Left lung (tissue), 10 donors: ENCODE measurements around the gene BBS7. TPM values are rescaled to one million over a fixed set of nuclear protein-coding genes. Genes with fewer than 3 reads are reported as not detected.

Experiments used
- ATAC-seq: fragments of 200-7000 bp; cut with Tn5 transposase; one replicate; pipeline ENCODE4 v1.9.1; 2020; ENCODE audit warnings: moderate library complexity
- DNase-seq, 4 donors: peaks; one replicate each; pipeline ENCODE4 v3.0.0-alpha.2; 2013 to 2020
- H3K27ac ChIP-seq, 2 donors: fragments of 200-600 bp; sonication (generic) in 1 of 2; one replicate each; pipeline versions ENCODE4 v1.5.0 to v1.8.0; 2020 to 2021
- H3K27me3 ChIP-seq, 2 donors: fragments of 200-600 bp; sonication (generic) in 1 of 2; one replicate each; pipeline versions ENCODE4 v1.5.0 to v1.8.0; 2020 to 2021
- H3K36me3 ChIP-seq, 2 donors: fragments of 200-600 bp; sonication (generic) in 1 of 2; one replicate each; pipeline versions ENCODE4 v1.5.0 to v1.8.0; 2020 to 2021
- H3K4me1 ChIP-seq, 2 donors: fragments of 200-600 bp; one replicate each; pipeline ENCODE4 v1.8.0; 2021
- H3K4me3 ChIP-seq, 2 donors: fragments of 200-600 bp; sonication (generic) in 1 of 2; one replicate each; pipeline versions ENCODE4 v1.5.0 to v1.8.0; 2020 to 2021; ENCODE audit warnings: mild to moderate bottlenecking in 1 of 2
- H3K9me3 ChIP-seq, 2 donors: fragments of 200-600 bp; sonication (generic) in 1 of 2; one replicate each; pipeline versions ENCODE4 v1.5.0 to v1.8.0; 2020 to 2021
- intact Hi-C, 2 donors: fragments of 100-400 bp; cut with DNase I; formaldehyde crosslinking; loops; one replicate each; pipeline versions ENCODE4 v1.11.2 to v1.14.2; 2022
- polyA plus RNA-seq, 6 donors: library from polyadenylated mRNA; unstranded; fragments of 120-200 nt; gene quantifications; one replicate each; pipeline ENCODE4 v1.2.1, GENCODE V29; 2013; ENCODE audit not compliant: insufficient read length in 6 of 6
- total RNA-seq, 2 donors: library from RNA; stranded (reverse); fragmentation: NEBNext Ultra II Directional; extraction: Animal tissue kit (Norgen Biotek cat#: 25700); gene quantifications; one replicate each; pipeline ENCODE4 v1.2.1, GENCODE V29; 2021
- TF ChIP-seq, protein P1 (sequence below), 2 donors: fragments of 200-600 bp; sonication (generic) in 1 of 2; IDR thresholded peaks; one replicate each; pipeline versions ENCODE4 v1.5.0 to v1.8.0; 2021; ENCODE audit warnings: antibody characterized with exemption in 2 of 2
- donor health status: DM: no; HTN: yes; CAD: no.
- donor health status: DM: no; HTN: no; CAD: no.

BBS7 gene
- total and polyA plus RNA-seq, 8 donors: 12.5 to 32.6 (median 28.5) TPM

DNA sequence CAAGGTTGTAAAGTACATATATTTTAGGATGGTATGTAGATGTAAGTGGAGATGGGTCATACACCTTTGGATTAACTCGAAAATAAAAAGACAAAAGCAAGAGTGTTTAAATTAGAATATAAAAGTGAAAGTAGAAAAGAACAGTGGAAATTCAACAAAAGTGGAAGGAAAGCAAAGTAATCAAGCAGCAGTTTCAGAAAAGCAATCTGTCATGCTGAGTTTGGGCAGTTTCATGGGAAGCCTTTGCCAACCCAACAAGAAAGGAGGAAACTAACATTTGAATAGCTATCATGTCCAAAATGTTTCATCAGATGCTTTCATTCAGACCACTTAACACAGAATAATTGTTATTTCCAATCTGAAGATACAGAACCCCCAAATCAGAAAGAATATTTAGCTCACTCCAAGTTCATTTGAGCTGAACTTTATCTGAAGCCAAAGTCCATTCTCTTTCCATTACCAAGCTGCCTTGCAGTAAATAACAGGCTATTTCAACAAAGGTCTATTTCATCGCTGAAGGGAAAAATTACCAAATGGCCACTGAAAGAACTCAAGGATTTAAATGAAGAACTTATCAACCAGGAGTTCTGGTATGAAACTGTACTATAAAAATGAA lies 71.0 kb downstream of the BBS7 start:
- intact Hi-C loops: no loop called here
- no peak for DNase-seq
- no peak overlapping the region for H3K4me3 ChIP-seq
- no peak for ATAC-seq
- H3K27me3 ChIP-seq: no peaks in the 10 kb centered on the region
- TF ChIP-seq, protein P1, sequence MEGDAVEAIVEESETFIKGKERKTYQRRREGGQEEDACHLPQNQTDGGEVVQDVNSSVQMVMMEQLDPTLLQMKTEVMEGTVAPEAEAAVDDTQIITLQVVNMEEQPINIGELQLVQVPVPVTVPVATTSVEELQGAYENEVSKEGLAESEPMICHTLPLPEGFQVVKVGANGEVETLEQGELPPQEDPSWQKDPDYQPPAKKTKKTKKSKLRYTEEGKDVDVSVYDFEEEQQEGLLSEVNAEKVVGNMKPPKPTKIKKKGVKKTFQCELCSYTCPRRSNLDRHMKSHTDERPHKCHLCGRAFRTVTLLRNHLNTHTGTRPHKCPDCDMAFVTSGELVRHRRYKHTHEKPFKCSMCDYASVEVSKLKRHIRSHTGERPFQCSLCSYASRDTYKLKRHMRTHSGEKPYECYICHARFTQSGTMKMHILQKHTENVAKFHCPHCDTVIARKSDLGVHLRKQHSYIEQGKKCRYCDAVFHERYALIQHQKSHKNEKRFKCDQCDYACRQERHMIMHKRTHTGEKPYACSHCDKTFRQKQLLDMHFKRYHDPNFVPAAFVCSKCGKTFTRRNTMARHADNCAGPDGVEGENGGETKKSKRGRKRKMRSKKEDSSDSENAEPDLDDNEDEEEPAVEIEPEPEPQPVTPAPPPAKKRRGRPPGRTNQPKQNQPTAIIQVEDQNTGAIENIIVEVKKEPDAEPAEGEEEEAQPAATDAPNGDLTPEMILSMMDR (IDR thresholded peaks at IDR 0.05): no peak
- peak overlapping the region in 1 of 2 donors; percentile 91 for H3K27ac ChIP-seq
- H3K9me3 ChIP-seq: no peaks in the 10 kb centered on the region
- peaks cover 4 to 27% of the 10 kb centered on the region in 2 donors for H3K4me1 ChIP-seq
- H3K36me3 ChIP-seq: peaks cover 0 to 18% of the 10 kb centered on the region in 2 donors

DNA sequence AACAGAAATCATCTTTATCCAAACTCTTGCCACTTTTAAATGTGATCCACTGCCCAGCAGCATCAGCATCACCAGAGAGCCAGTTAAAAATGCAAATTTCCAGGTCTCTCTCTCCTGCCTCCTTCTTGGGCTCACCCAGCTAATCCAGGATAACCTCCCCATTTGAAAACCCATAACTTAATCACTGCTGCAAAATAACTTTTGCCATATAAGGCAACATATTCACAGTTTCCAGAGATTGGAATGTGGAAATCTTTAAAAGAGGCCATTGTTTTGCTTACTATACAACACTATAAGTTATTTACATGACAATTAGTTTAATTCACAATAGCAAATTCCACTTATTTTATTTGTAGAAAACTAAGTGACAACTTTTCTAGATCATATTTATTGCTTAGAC lies 74.0 kb downstream of the BBS7 start:
- H3K4me3 ChIP-seq: no peak overlapping the region
- ATAC-seq: no peak

DNA sequence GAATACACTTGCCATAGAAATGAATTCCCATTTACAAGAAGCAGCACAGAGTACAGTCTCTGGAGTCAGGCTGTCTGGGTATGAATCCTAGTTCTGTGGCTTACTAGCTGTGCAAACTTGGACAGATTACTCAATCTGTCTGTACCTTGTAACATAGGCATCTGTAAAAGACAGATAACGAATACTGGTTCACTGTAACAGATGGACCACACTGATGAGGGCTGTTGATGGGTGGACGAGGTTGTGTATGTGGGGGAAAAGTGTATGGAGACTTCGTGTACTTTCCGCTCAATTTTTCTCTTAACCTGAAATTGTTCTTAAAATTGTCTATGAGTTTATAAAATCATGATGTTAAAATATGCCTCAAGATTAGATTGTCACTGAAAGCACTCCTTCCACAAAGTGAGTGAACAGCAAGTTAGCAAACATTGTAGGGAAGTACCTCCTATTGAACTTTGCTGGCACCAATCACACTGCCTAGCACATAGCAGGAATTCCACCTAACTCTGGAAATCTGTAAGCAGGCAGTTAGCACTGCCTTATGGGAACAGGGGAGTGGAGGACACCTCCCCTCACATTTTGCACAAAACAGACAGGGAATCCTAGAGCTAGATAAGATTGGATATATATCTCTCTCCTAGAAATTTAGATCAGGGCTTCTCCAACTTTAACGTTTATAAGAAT lies 75.6 kb downstream of the BBS7 start:
- peaks cover 0 to 5% of the 10 kb centered on the region in 2 donors for H3K4me1 ChIP-seq
- peak in 1 of 4 donors; percentile 19 for DNase-seq
- H3K27me3 ChIP-seq: no peaks in the 10 kb centered on the region
- TF ChIP-seq, protein P1 (IDR thresholded peaks at IDR 0.05): no peak
- no peak overlapping the region for H3K4me3 ChIP-seq
- H3K9me3 ChIP-seq: no peaks in the 10 kb centered on the region
- no peak overlapping the region for H3K27ac ChIP-seq
- intact Hi-C loops: no loop called here
- H3K36me3 ChIP-seq: no peaks in the 10 kb centered on the region
- peak; percentile 87 for ATAC-seq

More for the DNA sequence above, 74.0 kb downstream of the BBS7 start:
- Histone ChIP-seq H3K36me3 (no peaks in the 10 kb centered on the region), H3K27ac (no peak overlapping the region), H3K27me3 (no peaks in the 10 kb centered on the region), H3K4me1 (peaks cover 0 to 14% of the 10 kb centered on the region in 2 donors), H3K9me3 (no peaks in the 10 kb centered on the region)
- no peak for DNase-seq
- TF ChIP-seq, protein P1 (IDR thresholded peaks at IDR 0.05): no peak
- intact Hi-C loops: no loop called here

DNA sequence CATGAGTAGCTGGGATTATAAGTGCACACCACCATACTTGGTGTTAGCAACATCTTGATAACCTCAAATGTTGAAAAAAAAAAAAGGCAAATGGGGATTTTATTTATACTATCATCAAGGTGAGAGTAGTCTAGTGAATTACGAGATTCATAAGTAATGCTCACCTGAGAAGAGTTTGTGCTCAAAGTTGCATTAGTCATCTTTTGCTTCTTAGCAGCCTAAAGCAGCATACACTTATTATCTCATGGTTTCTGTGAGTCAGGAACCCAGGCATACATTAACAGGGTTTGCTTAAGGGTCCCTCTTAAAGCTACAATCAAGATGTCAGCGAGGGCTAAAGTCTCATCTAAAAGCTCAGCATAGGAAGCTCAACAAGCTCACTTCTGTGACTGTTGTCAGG lies 77.3 kb downstream of the BBS7 start:
- Histone ChIP-seq H3K4me1 (no peaks in the 10 kb centered on the region), H3K27me3 (no peaks in the 10 kb centered on the region), H3K9me3 (no peaks in the 10 kb centered on the region), H3K27ac (no peak overlapping the region), H3K36me3 (no peaks in the 10 kb centered on the region), H3K4me3 (no peak overlapping the region)
- intact Hi-C loops: no loop called here
- no peak for DNase-seq
- TF ChIP-seq, protein P1 (IDR thresholded peaks at IDR 0.05): no peak
- no peak for ATAC-seq

DNA sequence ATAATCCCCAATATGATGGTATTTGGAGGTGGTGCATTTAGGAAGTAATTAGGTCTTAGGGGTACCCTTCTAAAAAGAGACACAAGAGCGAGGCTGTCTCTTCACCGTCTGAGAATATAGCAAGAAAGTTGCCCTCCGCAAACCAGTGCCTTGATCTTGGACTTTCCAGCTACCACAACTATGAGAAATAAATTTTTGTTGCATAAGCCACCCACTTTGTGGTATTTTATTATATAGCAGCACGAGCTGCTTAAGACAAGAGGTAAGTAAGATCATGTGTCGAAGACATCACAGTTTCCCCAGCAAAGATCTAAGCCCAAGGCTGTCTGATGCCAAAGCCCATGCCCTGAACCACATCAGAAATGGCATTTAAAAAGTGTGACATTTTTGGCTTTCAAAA lies 78.8 kb downstream of the BBS7 start:
- intact Hi-C loops: no loop called here
- H3K36me3 ChIP-seq: no peaks in the 10 kb centered on the region
- H3K27ac ChIP-seq: no peak overlapping the region
- H3K9me3 ChIP-seq: no peaks in the 10 kb centered on the region
- TF ChIP-seq, protein P1 (IDR thresholded peaks at IDR 0.05): no peak
- no peak overlapping the region for H3K4me3 ChIP-seq
- ATAC-seq (no peak), DNase-seq (no peak)
- H3K4me1 ChIP-seq: no peaks in the 10 kb centered on the region
- no peaks in the 10 kb centered on the region for H3K27me3 ChIP-seq
